PC-3 (cell line): ENCODE results near the gene FUCA2.

Source experiments
- CTCF ChIP-seq: fragments of 300-600 bp; sonication (generic); conservative IDR thresholded peaks from 2 replicates; pipeline ENCODE4 v1.5.1; 2017; ENCODE audit warnings: antibody characterized with exemption, low read depth, mild to moderate bottlenecking, low read length
- EZH2phosphoT487 ChIP-seq: fragments of 300-600 bp; sonication (generic); IDR thresholded peaks from 2 replicates; pipeline ENCODE4 v1.6.1; 2018; ENCODE audit warnings: mild to moderate bottlenecking, antibody characterized with exemption, low read length, borderline replicate concordance

- TF ChIP-seq EZH2phosphoT487, result no peak
- no peak for TF ChIP-seq CTCF
Measured at GRCh38 chr6:143543435-143543834, 31.9 kb upstream of the FUCA2 start.
